ENCODE data around the gene FOXO6.

FOXO6 gene

DNA sequence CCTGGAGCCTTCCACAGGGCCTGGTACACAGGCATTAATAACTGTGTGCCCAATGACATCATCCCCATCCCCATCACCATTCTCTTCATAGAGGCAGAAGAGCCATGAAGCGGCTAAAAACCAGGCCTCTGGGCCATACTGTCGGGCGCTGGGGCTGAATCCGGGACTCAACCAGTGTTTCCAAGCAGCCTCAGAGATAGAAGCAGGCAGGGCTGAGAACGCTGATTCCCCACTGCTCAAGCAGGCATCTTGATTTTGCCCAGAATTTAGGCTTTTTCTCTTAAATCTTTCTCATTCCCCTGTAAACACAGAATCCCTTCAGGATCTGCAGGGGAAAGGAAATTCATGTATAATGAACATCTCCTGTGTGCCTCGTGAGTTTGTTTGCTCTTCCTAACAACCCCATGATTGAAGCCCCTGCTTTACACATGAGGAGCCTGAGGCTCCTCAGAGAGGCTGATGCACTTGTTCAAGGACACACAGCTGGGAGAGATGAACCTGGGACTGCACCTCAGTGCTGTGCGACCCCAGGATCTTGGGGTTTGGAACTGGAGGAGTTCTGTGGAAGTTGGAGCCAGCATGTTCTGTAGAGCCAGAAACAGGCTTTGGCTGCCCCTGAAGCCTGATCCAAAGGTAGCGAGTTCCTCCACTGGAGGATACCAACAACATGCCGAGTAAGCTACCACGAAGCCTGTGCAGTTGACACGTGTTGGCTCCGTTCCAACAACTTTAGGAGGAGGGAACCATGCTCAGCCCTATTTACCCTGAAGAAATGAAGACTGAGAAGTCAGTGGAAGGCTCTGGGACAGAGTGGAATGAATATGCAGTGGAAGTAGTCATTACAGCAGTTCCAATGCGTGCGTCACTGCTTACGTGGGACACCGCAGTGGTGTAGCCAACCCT, 67.8 kb downstream of the FOXO6 start:
- no peak for DNase-seq

DNA sequence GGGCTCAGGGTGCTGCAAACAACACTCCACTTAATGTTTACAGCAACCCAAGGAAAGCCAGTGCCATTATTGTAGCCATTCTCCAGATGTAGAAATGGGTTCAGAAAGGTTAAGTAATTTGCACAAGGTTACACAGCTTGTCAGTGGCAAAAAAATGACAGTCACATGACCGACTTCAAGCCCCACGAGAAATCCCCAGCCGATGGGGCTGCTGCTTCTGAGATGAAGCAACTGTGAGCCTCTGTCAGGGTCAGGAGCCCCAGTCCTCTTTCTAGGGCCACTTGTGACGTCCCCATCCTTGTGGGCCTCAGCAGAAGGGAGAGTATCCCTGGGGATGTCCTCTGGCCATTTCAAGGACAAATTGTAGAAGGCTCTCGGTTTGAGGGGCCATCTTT, 68.4 kb downstream of the FOXO6 start:
- no peak for DNase-seq

DNA sequence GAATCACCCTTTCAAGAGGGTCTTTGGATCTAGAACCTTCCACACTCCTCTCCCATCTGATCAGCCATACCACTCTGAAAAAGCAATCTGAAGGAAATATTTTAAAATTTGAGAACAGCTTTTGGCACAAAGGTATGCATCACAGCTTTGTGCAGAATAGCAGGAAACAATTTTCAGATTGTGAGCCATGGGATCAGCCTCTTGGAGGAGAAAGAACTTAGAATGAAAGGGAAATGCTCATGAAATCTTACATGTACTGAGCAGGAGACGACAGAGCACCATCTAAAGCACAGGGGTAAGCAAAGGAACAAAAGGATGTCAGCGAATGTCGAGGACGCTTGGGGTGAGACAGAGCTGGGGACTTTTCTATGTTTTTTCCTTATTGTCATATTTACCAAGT, 68.8 kb downstream of the FOXO6 start:
- DNase-seq = no peak

DNA sequence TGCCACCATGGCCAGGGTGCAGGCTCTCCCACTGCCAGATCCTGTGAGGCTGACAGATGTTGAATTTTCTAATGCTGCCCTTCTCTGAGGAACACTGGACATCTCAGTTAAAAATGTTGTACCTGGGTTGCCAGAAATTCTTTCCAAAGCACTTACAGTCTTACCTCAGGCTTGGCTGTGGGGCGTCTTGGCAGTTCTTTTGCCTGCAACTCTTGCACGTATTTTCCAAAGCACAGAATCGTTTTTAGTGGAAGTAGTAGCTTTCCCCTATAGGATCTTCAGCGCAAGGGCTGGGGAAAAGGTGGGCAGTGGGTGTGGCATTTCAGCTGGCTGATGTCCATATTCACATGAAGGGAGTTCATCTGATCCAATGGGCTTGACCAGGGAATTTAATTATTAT, 69.3 kb downstream of the FOXO6 start:
- no peak for DNase-seq

DNA sequence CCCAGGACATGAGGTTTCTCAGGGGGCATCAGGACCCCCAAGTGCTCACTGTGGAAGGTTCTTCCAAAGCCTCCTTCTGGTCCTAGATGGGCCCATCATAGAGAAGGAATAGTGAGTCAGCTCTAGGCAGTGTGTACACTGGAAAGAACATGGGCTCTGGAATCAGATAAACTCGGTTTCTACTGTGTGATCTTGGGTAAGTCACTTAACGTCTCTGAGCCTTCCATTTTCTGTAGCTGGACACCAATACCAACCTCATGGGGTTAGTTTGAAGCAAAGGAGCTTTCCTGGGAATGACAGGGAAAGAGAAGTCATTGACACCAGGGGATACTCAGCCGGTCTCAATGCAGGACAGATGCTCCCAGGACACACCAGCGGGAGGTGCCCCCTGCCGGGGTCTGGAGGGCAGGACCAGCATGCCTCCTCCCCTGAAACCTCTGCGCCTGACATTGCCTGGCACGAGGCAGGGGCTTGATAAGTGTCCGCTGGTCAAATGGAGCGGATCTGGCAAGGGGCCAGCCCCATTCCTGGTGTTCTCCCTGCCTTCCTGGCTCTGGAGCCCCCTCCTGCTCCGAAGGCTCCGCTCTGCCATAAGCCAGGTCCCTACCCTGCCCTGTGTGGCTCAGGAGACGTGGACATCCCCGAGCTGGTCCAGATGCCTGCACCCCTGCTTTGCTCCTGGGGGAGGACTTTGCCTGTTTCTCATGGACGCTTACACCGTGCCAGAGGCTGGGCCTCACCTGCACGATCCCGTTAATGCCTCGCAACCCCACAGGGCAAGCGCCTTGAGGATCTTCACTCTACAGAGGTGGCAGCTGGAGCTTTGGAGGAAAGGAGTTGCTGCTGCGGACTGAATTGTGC, 70.5 kb downstream of the FOXO6 start:
- DNase-seq = no peak

Data from NCI-H526 (cell line).